Measurements from ENCODE around the gene SAP30BP.

GRCh38 chr17:75731086-75731715 is 64.1 kb downstream of the SAP30BP start:
- TF ChIP-seq, protein P1, sequence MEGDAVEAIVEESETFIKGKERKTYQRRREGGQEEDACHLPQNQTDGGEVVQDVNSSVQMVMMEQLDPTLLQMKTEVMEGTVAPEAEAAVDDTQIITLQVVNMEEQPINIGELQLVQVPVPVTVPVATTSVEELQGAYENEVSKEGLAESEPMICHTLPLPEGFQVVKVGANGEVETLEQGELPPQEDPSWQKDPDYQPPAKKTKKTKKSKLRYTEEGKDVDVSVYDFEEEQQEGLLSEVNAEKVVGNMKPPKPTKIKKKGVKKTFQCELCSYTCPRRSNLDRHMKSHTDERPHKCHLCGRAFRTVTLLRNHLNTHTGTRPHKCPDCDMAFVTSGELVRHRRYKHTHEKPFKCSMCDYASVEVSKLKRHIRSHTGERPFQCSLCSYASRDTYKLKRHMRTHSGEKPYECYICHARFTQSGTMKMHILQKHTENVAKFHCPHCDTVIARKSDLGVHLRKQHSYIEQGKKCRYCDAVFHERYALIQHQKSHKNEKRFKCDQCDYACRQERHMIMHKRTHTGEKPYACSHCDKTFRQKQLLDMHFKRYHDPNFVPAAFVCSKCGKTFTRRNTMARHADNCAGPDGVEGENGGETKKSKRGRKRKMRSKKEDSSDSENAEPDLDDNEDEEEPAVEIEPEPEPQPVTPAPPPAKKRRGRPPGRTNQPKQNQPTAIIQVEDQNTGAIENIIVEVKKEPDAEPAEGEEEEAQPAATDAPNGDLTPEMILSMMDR (IDR thresholded peaks at IDR 0.05): no peak
- TF ChIP-seq POLR2A (IDR thresholded peaks at IDR 0.05): no peak

Data from lower leg skin (tissue), 3 donors.